ENCODE results near the gene ACCS.

The ACCS gene

DNA sequence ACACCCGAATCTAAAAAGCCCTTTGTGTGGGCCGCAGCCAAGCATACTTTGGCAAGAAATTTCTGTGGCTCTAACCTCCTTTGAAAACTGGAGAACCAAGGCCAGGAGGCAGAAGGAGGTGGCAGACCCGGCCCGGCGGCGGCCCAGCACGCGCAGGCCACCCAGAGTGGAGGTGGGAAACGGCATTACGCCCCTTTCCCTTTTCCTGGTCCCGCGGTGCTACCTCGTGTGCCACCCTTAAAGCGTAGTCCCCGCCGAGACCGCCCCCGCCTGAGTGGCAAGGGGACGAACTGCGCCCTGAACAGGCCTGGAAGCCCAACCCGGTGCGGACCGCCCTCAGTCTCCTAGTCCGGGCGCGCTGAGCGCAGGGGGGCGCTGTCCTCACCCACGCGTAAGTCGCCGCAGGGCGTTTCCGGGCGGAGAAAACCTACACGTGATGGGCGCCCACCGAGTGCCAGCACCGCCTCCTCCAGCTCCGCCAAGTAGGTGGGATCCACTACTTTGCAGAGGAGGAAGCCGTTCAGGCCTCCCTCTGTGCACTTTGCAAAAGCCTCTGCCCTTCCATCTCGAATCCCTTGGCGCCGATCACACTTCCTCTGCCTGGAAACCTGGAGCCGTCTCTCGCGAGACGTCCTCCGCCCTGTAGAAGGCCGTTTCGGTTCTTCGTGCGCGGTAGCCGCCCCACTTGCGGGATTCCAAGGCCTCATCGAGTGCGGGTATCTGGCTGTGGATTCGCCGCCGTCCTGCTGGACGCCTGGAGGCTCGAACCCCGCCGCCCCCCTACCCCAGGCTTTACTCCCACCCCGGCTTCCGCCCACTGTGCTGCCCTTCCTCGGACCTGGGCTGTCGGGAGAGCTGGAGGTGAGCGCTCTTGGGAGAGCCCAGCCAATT lies at the start of gene ACCS:
TSS of gene ACCS (plus strand) at position 430 of the 891 bp plus-strand sequence. CDS start 1,358 bp downstream, outside the sequence.
- in situ Hi-C loops (cut with MboI; ENCODE audit: low sequenced_read_pairs), result no loop called here

- in situ Hi-C loops (cut with MboI; ENCODE audit: low sequenced_read_pairs), result no loop called here
Observed at GRCh38 chr11:44016546-44017442, 49.3 kb upstream of the ACCS start.

DNA sequence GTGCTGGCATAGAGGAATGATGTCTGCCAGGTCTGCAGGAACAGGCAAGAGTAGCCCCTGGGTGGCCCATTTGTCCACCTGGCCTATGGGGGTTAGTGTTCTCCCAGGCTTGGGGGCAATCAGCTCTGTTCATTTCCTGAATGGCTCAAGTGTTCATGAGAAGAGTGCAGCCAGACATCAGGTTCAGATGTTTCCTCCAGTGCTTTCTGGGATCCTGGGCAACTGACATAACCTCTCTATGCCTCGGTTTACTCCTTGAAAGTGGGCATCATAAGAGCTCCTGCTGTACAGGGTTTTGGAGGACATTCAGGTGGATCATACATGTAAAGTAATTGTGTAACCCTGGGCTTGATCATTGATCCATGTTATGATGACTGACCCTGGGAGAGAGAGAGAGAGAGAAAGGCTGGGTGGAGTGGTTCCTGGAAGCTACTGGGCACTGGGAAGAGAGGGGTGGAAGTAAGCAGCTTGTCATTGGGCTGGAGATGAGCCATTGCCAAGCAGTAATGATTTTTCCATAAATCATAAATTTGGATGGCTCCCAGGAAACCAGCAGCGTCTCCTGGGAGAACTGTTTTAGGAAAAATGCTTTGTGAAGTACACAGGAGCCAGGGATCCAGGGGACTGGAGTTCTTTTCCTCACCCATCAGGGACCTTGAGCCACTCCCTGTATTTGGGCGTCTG lies 48.5 kb upstream of the ACCS start:
- in situ Hi-C loops (cut with MboI; ENCODE audit: low sequenced_read_pairs), result no loop called here

GRCh38 chr11:44018127-44018521 lies 47.9 kb upstream of the ACCS start:
- in situ Hi-C loops (cut with MboI; ENCODE audit: low sequenced_read_pairs), result no loop called here

- in situ Hi-C loops (cut with MboI; ENCODE audit: low sequenced_read_pairs), result no loop called here
Observed at GRCh38 chr11:44018829-44019228, 47.2 kb upstream of the ACCS start.

- in situ Hi-C loops (cut with MboI; ENCODE audit: low sequenced_read_pairs), result no loop called here
Observed at GRCh38 chr11:44024977-44025376, 41.1 kb upstream of the ACCS start.

- in situ Hi-C loops (cut with MboI; ENCODE audit: low sequenced_read_pairs), result no loop called here
Observed at GRCh38 chr11:44025727-44026126, 40.3 kb upstream of the ACCS start.

- in situ Hi-C loops (cut with MboI; ENCODE audit: low sequenced_read_pairs), result no loop called here
Observed at GRCh38 chr11:44028401-44028800, 37.7 kb upstream of the ACCS start.

- in situ Hi-C loops (cut with MboI; ENCODE audit: low sequenced_read_pairs), result no loop called here
Observed at GRCh38 chr11:44028816-44029506, 37.1 kb upstream of the ACCS start.

- in situ Hi-C loops (cut with MboI; ENCODE audit: low sequenced_read_pairs), result no loop called here
Observed at GRCh38 chr11:44029507-44029845, 36.6 kb upstream of the ACCS start.

DNA sequence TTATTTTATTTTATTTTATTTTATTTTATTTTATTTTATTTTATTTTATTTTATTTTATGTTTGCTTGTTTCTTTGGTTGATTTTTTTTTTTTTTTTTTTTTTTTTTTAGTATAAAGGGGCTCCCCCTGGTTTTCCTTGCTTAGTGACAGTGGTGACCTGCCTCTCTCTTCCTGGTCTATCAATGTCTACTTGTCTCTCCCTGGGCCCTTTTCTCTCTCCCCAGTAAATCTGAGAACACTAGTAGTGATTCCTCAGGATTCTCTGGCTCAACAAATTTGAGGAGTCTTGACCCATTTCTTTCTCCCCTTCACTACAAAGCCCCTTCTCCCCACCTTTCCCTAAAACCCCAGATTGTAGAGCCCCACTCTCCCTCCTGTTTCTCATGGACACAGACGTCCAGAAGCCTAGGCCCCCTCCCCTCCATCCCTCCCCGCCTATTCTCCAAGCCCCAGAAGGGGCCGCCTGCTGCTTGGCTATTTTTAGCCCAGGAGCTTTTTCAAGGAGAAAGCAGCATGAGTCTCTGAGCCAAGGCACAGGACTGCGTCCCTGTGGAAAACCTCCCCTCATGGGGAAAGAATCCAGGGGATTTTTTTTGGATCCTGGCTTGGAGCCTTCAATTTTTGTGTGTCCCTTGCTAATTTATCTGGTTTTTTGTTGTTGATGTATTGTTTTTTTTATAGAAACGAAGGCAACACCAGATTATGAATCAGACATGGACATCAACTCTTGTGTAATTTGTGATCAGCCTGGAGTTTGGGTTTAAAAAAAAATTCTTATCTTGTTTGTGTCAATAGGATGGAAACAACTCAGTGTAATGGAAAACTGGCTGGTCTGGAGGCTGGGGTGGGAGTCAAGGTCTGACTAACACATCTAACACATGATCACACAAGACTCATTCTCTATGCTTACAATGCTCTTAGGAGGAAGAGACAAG lies 35.8 kb upstream of the ACCS start:
- in situ Hi-C loops (cut with MboI; ENCODE audit: low sequenced_read_pairs), result no loop called here

DNA sequence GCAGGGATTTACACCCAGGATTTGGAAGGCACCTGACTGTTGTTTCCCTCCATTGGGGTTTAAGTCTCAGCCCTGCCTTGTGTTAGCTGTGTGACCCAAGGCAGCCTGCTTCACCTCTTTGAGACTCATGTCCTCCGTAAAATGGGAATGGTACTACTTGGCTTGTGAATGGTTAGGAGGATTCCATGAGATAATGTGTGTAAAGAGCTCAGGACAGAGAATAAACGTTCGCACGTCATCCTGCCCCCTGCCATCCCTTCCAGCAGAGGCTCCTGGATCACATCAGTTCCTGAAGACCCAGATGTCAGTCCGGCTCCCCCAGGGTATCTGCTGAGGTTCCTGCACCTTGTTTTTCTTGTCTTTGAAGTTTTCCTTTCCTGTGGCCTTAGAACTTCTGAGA lies 35.1 kb upstream of the ACCS start:
- in situ Hi-C loops (cut with MboI; ENCODE audit: low sequenced_read_pairs), result no loop called here

DNA sequence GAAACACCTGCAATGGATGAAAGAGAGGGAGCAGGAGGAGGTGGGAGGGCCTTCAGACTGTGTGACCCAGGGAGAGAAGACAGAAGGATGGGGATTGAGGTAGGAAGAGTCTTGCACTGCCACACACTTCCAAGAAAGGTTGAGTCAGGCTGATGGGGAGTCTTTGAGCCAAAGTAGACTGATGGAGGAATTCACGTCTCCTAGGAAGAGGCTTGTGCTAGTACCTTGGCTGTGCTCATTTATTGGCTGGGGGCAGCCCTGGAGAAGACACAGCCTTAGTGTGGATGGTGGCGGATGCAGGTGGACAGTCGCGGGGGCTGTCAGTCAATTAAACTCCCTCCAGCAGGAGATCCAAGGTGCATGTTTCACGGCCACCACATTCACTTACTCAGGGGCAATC lies 34.5 kb upstream of the ACCS start:
- in situ Hi-C loops (cut with MboI; ENCODE audit: low sequenced_read_pairs), result no loop called here

DNA sequence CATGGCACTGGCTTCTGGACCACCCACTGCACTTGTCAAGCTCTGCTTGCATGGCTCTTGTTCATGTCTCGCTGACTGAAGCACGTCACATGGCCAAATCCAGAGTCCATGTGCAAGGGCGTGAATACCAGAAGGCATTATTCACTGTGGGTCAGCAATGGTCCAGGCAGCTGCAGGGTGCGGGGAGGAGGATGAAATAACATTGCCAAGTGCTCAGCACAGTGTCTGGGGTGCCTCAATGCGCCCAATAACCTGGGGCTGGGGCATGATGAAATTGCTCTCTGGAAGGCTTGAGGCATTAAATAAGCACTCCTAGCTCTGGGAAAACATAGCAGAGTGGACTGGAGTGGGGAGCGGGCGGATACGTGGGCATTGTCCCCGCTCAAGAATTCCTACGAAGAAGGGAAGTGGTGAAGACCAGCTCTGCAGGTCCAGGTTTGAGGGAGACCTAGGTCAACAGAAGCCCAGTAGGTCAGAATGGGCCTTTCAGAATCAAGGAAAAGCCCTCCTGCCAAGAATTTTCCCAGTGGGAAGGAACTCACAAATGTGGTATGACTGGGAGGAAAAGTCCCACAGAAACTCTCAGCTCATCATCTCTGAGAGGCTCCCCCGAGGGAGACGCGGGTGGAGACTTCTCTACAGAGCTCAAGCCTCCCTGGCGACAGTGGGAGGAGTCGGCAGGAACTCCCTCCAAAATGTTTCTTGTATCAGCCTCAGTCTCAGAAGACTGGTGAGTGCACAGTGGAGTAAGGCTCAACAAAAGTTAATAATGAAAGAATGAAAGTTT lies 33.6 kb upstream of the ACCS start:
- in situ Hi-C loops (cut with MboI; ENCODE audit: low sequenced_read_pairs), result no loop called here

- in situ Hi-C loops (cut with MboI; ENCODE audit: low sequenced_read_pairs), result no loop called here
Observed at GRCh38 chr11:44033411-44033850, 32.6 kb upstream of the ACCS start.

DNA sequence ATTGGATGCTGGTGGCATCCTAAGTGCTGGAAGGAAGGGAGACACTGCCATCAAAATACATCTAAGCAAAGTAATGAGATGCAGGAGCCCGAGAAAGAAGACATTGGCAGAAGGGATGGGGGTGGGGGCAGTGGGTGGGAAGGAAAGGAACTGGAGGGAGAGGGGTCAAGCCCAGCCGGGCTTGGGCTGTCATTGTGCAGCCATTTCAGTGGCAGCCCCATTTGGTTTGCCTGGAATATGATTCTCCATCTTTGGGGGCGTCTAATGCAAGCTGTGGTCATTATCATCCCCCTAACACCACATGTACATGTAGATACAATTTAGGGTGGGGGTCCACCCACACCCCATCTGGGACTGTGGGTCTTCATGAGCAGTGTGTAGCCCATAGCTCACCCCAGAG lies 32.2 kb upstream of the ACCS start:
- in situ Hi-C loops (cut with MboI; ENCODE audit: low sequenced_read_pairs), result no loop called here

- in situ Hi-C loops (cut with MboI; ENCODE audit: low sequenced_read_pairs), result no loop called here
Observed at GRCh38 chr11:44034639-44035038, 31.4 kb upstream of the ACCS start.

DNA sequence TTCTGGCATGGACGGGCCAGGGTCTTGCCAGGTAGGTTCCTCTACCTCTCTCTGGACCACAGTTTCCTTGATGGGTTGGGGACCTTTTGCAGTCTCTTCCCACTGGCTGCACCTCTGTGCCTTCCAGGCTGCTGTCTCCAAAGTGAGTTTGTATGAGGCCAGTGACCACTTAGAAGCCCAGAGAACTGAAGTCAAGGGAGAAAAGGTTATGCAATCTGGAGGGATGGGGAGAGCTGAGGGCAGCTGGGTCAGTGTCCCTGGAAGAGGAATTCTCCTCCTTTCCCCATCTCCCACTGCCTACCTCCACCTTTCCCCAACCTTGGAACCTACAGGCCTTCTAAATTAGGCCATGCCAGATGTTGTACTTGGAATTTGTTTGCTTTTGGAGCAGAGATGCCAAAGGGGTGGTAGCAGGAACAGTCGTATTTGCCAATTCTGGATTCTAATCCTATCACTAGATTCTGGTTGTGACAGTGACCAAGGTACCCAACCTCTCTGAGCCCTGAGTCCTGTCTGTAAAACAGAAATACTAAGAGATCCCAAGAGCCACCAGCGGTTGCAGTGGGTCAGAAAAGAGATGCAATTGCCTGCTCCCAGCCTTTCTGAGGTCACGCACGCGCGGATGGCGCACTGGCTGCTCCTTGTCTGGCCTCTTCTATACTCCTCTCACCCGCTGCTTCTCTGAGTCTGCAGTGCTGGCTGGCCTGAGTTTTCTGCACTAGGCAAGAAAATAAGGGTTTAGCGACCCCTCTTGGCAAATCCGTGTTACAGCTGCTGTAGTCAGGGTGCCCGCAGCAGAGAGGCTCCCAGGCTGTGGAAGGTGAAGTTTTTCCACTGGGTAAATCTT lies 29.0 kb upstream of the ACCS start:
- in situ Hi-C loops (cut with MboI; ENCODE audit: low sequenced_read_pairs), result no loop called here

Measured in hTERT RPE-1 (cell line).